Right lobe of liver (tissue), 4 donors: ENCODE measurements around the gene NDRG3.
A peak's percentile ranks its signal among the peaks of the same experiment; 100 is the strongest.

Experiments
- POLR2A ChIP-seq: fragments of 450-650 bp; IDR thresholded peaks from one replicate; pipeline ENCODE4 v1.6.1; 2017; ENCODE audit warnings: antibody characterized with exemption, mild to moderate bottlenecking
- TF ChIP-seq, protein P1 (sequence below), 4 donors: fragments of 200-600 bp in 3 of 4; fragments of 450-650 bp in 1 of 4; IDR thresholded peaks; one replicate each; pipeline versions ENCODE4 v1.5.1 to v1.8.0; 2016 to 2022; ENCODE audit warnings: antibody characterized with exemption in 4 of 4, mild to moderate bottlenecking in 2 of 4
- donor health status: DM: no; HTN: no; CAD: no.
- donor health status: DM: no; HTN: no; CAD: no.
- donor health status: DM: no; HTN: yes; CAD: no.

DNA sequence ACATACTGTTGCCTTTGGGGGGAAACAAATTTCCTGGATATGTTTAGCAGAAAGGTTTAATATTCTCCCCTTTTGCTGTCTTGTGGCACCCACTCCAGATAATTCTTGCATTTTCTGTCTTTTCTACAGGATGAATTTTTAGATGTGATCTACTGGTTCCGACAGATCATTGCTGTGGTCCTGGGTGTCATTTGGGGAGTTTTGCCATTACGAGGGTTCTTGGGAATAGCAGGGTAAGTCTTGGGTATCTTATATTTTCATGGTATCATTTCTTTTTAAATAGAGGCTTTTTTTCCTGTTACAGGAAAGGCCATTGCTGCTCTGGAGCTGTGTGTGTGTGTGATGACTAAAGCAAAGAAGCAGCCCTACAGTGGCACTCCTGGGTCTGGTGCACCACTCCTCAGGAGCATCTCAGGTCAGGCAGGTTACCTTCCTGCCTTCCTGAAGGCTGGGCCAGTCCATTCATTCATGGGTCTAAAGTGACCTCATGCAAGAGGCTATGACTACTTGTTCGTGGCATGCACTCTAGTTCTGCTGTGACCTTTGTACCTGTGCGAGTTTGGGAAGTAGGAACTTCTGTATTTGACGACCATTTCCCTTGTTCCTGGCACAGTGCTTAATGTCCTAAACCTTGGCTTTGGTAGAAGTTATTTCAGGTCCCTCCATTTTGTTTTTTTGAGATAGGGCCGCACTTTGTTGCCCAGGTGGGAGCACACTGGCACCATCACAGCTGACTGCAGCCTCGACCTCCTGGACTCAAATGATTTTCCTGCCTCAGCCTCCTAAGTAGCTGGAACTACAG lies 138.1 kb downstream of the NDRG3 start:
- TF ChIP-seq, protein P1, sequence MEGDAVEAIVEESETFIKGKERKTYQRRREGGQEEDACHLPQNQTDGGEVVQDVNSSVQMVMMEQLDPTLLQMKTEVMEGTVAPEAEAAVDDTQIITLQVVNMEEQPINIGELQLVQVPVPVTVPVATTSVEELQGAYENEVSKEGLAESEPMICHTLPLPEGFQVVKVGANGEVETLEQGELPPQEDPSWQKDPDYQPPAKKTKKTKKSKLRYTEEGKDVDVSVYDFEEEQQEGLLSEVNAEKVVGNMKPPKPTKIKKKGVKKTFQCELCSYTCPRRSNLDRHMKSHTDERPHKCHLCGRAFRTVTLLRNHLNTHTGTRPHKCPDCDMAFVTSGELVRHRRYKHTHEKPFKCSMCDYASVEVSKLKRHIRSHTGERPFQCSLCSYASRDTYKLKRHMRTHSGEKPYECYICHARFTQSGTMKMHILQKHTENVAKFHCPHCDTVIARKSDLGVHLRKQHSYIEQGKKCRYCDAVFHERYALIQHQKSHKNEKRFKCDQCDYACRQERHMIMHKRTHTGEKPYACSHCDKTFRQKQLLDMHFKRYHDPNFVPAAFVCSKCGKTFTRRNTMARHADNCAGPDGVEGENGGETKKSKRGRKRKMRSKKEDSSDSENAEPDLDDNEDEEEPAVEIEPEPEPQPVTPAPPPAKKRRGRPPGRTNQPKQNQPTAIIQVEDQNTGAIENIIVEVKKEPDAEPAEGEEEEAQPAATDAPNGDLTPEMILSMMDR (IDR thresholded peaks at IDR 0.05) = no peak
- TF ChIP-seq POLR2A = peak; percentile 55
